Adrenal gland (tissue), 12 donors: ENCODE results near the gene HDGF. TPM values are rescaled to one million over a fixed set of nuclear protein-coding genes. Genes with fewer than 3 reads are reported as not detected.
A peak's percentile ranks its signal among the peaks of the same experiment; 100 is the strongest.

Experiments used
- DNase-seq, 7 donors: peaks; one replicate each; pipeline ENCODE4 v3.0.0-alpha.2; 2019 to 2020
- H3K27ac ChIP-seq, 5 donors: fragments of 200-600 bp; sonication (generic) in 4 of 5; 1 replicate in 3 of 5; 2 replicates in 2 of 5; pipeline versions ENCODE4 v1.5.1 to v1.8.0; 2016 to 2020; ENCODE audit warnings: mild to moderate bottlenecking in 1 of 5
- H3K27me3 ChIP-seq: fragments of 200-600 bp; 2 replicates; pipeline ENCODE4 v1.8.0; 2021
- H3K36me3 ChIP-seq, 2 donors: fragments of 200-600 bp; replicated peaks in 1 of 2; 1 replicate in 1 of 2; 2 replicates in 1 of 2; pipeline versions ENCODE4 v1.5.1 to v1.8.0; 2018 to 2022
- H3K4me1 ChIP-seq, 2 donors: fragments of 200-600 bp; replicated peaks in 1 of 2; 1 replicate in 1 of 2; 2 replicates in 1 of 2; pipeline versions ENCODE4 v1.5.1 to v1.8.0; 2018 to 2021
- H3K4me3 ChIP-seq, 4 donors: fragments of 200-600 bp; sonication (generic) in 3 of 4; one replicate each; pipeline ENCODE4 v1.5.1; 2016 to 2018
- H3K9me3 ChIP-seq, 3 donors: fragments of 200-600 bp; sonication (generic) in 1 of 3; replicated peaks in 1 of 3; 1 replicate in 2 of 3; 2 replicates in 1 of 3; pipeline versions ENCODE4 v1.5.1 to v1.8.0; 2016 to 2021
- POLR2A ChIP-seq, 2 donors: fragments of 450-650 bp; IDR thresholded peaks; one replicate each; pipeline ENCODE4 v1.6.1; 2017; ENCODE audit warnings: antibody characterized with exemption in 2 of 2, mild to moderate bottlenecking in 2 of 2, moderate library complexity in 1 of 2
- WGBS, 4 donors: extraction: QIAGEN DNeasy Blood & Tissue Kit in 2 of 4; methylation state at CpG; one replicate each; pipeline versions ENCODE4 v1.1.5 to v1.1.7; 2013 to 2017; 5-methylcytosine and 5-hydroxymethylcytosine counted together
- intact Hi-C, 2 donors: fragments of 100-400 bp; cut with DNase I; formaldehyde crosslinking; loops; one replicate each; pipeline versions ENCODE4 v1.14.1 to v1.15.0; 2022 to 2023
- polyA plus RNA-seq, 3 donors: library from polyadenylated mRNA; stranded (reverse); fragments of 200-250 nt in 2 of 3; fragments of 350-450 nt in 1 of 3; fragmentation: Illumina TruSeq in 1 of 3; extraction: RNeasy Lipid Tissue Mini Kit (QIAGEN cat#74804) in 1 of 3; gene quantifications; one replicate each; pipeline ENCODE4 v1.2.3, GENCODE V29; 2013 to 2014
- total RNA-seq, 9 donors: library from RNA; depleted of rRNA in 4 of 9; stranded (reverse); fragments of >200 nt in 4 of 9; fragments of 120-200 nt in 1 of 9; fragmentation: NEBNext Ultra II Directional in 1 of 9; extraction: Animal tissue kit (Norgen Biotek cat#: 25700) in 1 of 9; gene quantifications; one replicate each; pipeline versions ENCODE4 v1.1.0 to v1.2.4, GENCODE V29; 2013 to 2023
- TF ChIP-seq, protein P1 (sequence below), 6 experiments: fragments of 450-650 bp in 4 of 6; fragments of 200-600 bp in 2 of 6; sonication (generic) in 1 of 6; IDR thresholded peaks; 1 replicate in 5 of 6; 2 replicates in 1 of 6; pipeline versions ENCODE4 v1.5.1 to v1.8.0; 2016 to 2021; ENCODE audit warnings: antibody characterized with exemption in 6 of 6, mild to moderate bottlenecking in 2 of 6, moderate library complexity in 1 of 6
- donor health status: healthy with polysubstance abuse.
- donor health status: Bipolar disorder and iron deficiency.
- donor health status: DM: yes; HTN: yes; CAD: no.
- donor health status: DM: no; HTN: no; CAD: no.
- donor health status: DM: no; HTN: no; CAD: no.
- donor health status: DM: yes; HTN: yes; CAD: no.

Gene HDGF
- total and polyA plus RNA-seq, 12 donors = 62.0 to 199 (median 141) TPM

DNA sequence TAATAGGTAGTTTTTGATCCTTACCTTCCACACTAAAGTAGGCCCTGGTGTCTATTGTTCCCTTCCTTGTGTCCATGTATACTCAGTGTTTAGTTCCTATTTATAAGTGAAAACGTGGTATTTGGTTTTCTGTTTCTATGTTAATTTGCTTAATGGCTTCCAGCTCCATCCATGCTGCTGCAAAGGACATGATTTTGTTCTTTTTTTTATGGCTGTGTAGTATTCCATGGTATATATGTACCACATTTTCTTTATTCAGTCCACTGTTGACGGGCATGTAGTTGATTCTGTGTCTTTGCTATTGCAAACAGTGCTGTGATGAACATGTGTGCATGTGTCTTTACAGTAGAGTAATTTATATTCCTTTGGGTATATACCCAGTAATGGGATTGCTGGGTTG, 36.7 kb upstream of the HDGF start:
- Histone ChIP-seq H3K9me3 (no peaks in the 10 kb centered on the region), H3K27me3 (no peaks in the 10 kb centered on the region), H3K27ac (no peak overlapping the region), H3K4me3 (no peak overlapping the region), H3K36me3 (peaks cover 0 to 77% of the 10 kb centered on the region in 2 donors), H3K4me1 (no peaks in the 10 kb centered on the region)
- WGBS, 4 donors = 93 to 99% (median 94%) methylated on average over 2 of the region's 2 CpGs
- TF ChIP-seq POLR2A (IDR thresholded peaks at IDR 0.05) = no peak
- TF ChIP-seq, protein P1, sequence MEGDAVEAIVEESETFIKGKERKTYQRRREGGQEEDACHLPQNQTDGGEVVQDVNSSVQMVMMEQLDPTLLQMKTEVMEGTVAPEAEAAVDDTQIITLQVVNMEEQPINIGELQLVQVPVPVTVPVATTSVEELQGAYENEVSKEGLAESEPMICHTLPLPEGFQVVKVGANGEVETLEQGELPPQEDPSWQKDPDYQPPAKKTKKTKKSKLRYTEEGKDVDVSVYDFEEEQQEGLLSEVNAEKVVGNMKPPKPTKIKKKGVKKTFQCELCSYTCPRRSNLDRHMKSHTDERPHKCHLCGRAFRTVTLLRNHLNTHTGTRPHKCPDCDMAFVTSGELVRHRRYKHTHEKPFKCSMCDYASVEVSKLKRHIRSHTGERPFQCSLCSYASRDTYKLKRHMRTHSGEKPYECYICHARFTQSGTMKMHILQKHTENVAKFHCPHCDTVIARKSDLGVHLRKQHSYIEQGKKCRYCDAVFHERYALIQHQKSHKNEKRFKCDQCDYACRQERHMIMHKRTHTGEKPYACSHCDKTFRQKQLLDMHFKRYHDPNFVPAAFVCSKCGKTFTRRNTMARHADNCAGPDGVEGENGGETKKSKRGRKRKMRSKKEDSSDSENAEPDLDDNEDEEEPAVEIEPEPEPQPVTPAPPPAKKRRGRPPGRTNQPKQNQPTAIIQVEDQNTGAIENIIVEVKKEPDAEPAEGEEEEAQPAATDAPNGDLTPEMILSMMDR (IDR thresholded peaks at IDR 0.05) = no peak
- no peak for DNase-seq
- intact Hi-C loops = no loop called here

DNA sequence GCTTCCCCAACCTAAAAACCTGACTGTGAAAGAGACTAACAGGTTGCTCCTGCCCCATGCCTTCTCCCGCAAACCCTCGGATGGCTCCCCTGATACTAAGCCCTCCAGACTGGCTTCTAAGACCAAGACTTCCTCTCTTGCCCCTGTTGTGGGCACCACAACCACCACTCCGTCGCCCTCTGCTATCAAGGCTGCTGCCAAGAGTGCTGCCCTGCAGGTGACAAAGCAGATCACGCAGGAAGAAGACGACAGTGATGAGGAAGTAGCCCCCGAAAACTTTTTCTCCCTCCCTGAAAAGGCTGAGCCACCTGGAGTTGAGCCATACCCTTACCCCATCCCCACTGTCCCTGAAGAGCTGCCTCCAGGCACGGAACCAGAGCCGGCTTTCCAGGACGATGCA, 35.2 kb upstream of the HDGF start:
- no peak overlapping the region for H3K4me3 ChIP-seq
- no peak for TF ChIP-seq POLR2A (IDR thresholded peaks at IDR 0.05)
- TF ChIP-seq, protein P1 (IDR thresholded peaks at IDR 0.05) = no peak
- H3K9me3 ChIP-seq = no peaks in the 10 kb centered on the region
- H3K27ac ChIP-seq = no peak overlapping the region
- H3K27me3 ChIP-seq = no peaks in the 10 kb centered on the region
- H3K36me3 ChIP-seq = peaks cover 0 to 71% of the 10 kb centered on the region in 2 donors
- 81 to 90% (median 89%) methylated on average over 7 to 10 of the region's 10 CpGs for WGBS, 4 donors
- no peak for DNase-seq
- peaks cover 8 to 9% of the 10 kb centered on the region in 2 donors for H3K4me1 ChIP-seq
- intact Hi-C loops = no loop called here

DNA sequence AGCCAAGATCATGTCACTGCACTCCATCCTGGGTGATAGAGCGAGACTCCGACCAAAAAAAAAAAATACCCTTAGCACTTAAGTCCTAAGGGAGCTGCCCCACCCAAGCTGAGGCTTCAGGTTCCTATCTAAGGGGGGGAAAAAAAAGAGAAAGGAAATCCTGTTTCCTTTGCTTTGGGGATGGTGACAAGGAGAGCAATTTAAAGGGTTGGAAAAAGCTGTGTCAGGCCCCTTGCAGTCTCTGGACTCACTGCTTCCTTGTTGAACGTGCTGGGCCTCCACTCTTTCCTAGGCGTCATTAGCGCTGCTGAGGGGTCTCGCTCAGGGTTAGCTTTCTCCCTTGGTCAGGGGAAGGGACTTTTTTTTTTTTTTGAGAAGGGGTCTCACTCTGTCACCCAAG, 34.0 kb upstream of the HDGF start:
- Histone ChIP-seq H3K27ac (no peak overlapping the region), H3K36me3 (peaks cover 0 to 60% of the 10 kb centered on the region in 2 donors), H3K27me3 (no peaks in the 10 kb centered on the region), H3K4me3 (no peak overlapping the region), H3K9me3 (no peaks in the 10 kb centered on the region), H3K4me1 (peaks cover 18 to 20% of the 10 kb centered on the region in 2 donors)
- intact Hi-C loops = no loop called here
- DNase-seq = no peak
- WGBS, 4 donors = 84 to 93% (median 85%) methylated on average over 6 of the region's 6 CpGs
- TF ChIP-seq, protein P1 (IDR thresholded peaks at IDR 0.05) = no peak
- no peak for TF ChIP-seq POLR2A (IDR thresholded peaks at IDR 0.05)

DNA sequence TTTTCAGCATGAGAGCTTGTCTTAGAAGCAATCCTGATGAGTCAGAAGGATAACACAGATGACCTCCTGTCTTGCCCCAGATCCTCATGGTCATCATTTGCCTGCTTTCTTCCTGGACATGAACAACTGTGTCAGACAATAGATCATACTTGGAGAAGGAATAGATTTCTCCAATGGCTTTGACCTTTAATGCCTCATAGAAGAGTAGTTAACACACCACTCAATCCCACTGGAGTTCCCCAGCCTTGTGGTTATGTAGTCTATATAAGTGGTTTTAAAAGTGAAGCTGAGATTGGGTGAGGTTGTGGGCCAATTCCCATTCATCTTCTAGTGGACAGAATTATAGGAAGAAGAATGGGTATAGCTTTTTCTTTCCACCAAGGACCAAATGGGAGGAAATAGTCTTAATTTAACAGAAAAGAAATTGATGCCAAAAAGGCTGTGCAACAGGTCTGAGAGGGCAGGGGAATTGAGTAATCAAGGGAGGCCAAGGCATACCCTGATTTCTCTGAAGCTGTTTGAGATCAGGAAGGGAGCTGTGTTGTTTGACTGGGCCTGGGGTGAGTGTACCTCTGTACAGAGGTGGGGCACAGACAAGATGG, 30.2 kb upstream of the HDGF start:
- Histone ChIP-seq H3K4me3 (no peak overlapping the region), H3K27ac (peak overlapping the region; percentile 14 to 73 (median 45)), H3K4me1 (peaks cover 19 to 35% of the 10 kb centered on the region in 2 donors), H3K27me3 (no peaks in the 10 kb centered on the region), H3K9me3 (no peaks in the 10 kb centered on the region), H3K36me3 (peaks cover 0 to 37% of the 10 kb centered on the region in 2 donors)
- TF ChIP-seq, protein P1 (IDR thresholded peaks at IDR 0.05) = no peak
- no peak for TF ChIP-seq POLR2A (IDR thresholded peaks at IDR 0.05)
- peak in 4 of 7 donors; percentile 55 to 73 (median 68) for DNase-seq
- intact Hi-C loops = no loop called here
